ENCODE data around the gene PTCH2. TPM values are rescaled to one million over a fixed set of nuclear protein-coding genes. Genes with fewer than 3 reads are reported as not detected.

Gene PTCH2
- total RNA-seq, 1 experiment from 2014 or later = not detected

DNA sequence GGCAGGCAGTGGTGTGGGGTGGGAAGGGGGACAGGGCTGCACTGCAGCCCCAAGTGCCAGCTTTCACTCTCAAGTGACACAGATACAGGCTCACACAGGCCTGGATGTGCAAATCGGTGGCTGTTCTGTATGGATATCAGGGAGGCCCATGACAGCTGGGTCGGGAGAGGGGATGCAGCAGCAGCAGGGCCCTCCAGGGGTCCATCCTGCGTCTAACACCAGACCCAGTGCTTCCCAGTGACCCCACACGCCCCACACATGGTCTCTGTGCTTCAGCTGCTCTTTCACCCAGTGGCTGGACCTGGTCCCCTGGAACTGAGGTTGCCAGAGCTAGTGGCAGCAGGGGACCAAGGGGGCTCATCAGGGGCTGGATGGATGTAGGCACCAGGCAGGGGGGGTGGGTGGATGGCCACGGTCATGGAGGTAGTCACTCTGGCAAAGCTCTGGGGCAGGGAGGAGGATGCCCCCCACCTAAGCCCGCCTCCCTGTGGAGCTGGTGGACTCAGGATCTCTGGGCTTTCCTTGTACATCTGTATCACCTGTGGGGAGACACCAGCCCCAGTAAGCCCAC lies 20.8 kb downstream of the PTCH2 start:
- no peaks in the 10 kb centered on the region; the same call in 1 of the 2 replicates for H3K4me1 ChIP-seq (ENCODE audit: insufficient read depth, low read length)
- POLR2A ChIA-PET (ENCODE audit: unreplicated experiment) = no interaction called here
- no peaks in the 10 kb centered on the region for H3K9me3 ChIP-seq (ENCODE audit: low read length)
- no peak overlapping the region for H3K4me3 ChIP-seq (ENCODE audit: low read length)
- CTCF ChIA-PET = no interaction called here
- H3K27me3 ChIP-seq (ENCODE audit: low read length) = no peaks in the 10 kb centered on the region
- no peak for ATAC-seq
- no peak overlapping the region for H3K4me2 ChIP-seq (ENCODE audit: low read length)
- no peak overlapping the region for H3K27ac ChIP-seq (ENCODE audit: low read length)
- no peaks in the 10 kb centered on the region for H3F3A ChIP-seq (ENCODE audit: low read length, unreplicated experiment)
- no peak overlapping the region for H3K9ac ChIP-seq (ENCODE audit: low read length)
- H3K9me2 ChIP-seq (replicated peaks; ENCODE audit: low read length) = no peaks in the 10 kb centered on the region
- no TSS peak for BruUV-seq (replicated peaks)
- intact Hi-C loops (cut with micrococcal nuclease) = no loop called here
- no peaks in the 10 kb centered on the region for H3K79me2 ChIP-seq (ENCODE audit: low read length)
- DNase-seq = no peak
- H2AFZ ChIP-seq (ENCODE audit: low read length) = no peak overlapping the region
- H4K20me1 ChIP-seq (ENCODE audit: low read length) = no peaks in the 10 kb centered on the region
- no peaks in the 10 kb centered on the region for H3K36me3 ChIP-seq (ENCODE audit: low read depth, low read length)
- TF ChIP-seq EZH2phosphoT487 (IDR thresholded peaks at IDR 0.05; ENCODE audit: borderline replicate concordance, low read length) (no peak), EZH2 (IDR thresholded peaks at IDR 0.05; ENCODE audit: low read length, unreplicated experiment) (no peak)
- TF ChIP-seq, protein P1, sequence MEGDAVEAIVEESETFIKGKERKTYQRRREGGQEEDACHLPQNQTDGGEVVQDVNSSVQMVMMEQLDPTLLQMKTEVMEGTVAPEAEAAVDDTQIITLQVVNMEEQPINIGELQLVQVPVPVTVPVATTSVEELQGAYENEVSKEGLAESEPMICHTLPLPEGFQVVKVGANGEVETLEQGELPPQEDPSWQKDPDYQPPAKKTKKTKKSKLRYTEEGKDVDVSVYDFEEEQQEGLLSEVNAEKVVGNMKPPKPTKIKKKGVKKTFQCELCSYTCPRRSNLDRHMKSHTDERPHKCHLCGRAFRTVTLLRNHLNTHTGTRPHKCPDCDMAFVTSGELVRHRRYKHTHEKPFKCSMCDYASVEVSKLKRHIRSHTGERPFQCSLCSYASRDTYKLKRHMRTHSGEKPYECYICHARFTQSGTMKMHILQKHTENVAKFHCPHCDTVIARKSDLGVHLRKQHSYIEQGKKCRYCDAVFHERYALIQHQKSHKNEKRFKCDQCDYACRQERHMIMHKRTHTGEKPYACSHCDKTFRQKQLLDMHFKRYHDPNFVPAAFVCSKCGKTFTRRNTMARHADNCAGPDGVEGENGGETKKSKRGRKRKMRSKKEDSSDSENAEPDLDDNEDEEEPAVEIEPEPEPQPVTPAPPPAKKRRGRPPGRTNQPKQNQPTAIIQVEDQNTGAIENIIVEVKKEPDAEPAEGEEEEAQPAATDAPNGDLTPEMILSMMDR (conservative IDR thresholded peaks at IDR 0.05; ENCODE audit: low read depth, low read length) = no peak

DNA sequence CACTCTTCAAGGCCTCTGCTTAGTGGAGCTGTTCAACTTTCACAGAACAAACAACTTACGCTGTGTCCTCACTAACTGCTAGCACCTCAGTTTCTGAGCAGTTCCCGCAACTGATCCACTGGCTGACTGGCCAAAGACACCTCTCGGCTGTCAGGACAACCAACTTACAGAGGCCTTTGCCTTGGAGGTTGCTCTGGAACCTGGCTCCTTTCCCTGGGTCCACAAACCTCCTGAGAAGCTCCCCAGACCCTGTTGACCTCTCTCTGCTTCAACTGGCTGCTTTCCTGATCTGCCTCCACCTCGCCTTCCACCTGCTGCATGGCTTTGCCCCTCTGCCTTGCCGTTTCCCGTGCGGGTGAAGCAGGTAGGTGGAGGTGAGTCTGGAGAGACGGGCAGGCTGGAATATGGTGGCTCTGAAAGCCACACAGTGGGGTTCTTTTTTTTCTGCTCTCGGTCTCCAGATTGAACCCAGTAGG lies 21.8 kb downstream of the PTCH2 start:
- Histone ChIP-seq H2AFZ (ENCODE audit: low read length) (no peak overlapping the region), H3K4me3 (ENCODE audit: low read length) (no peak overlapping the region), H3K27me3 (ENCODE audit: low read length) (no peaks in the 10 kb centered on the region), H3F3A (ENCODE audit: low read length, unreplicated experiment) (no peaks in the 10 kb centered on the region), H3K9ac (ENCODE audit: low read length) (no peak overlapping the region), H3K36me3 (ENCODE audit: low read depth, low read length) (no peaks in the 10 kb centered on the region), H3K9me2 (replicated peaks; ENCODE audit: low read length) (no peaks in the 10 kb centered on the region), H3K4me2 (ENCODE audit: low read length) (no peak overlapping the region), H3K79me2 (ENCODE audit: low read length) (no peaks in the 10 kb centered on the region), H3K27ac (ENCODE audit: low read length) (no peak overlapping the region), H3K9me3 (ENCODE audit: low read length) (no peaks in the 10 kb centered on the region), H4K20me1 (ENCODE audit: low read length) (no peaks in the 10 kb centered on the region), H3K4me1 (ENCODE audit: insufficient read depth, low read length) (no peaks in the 10 kb centered on the region; the same call in 1 of the 2 replicates)
- CTCF ChIA-PET = no interaction called here
- ATAC-seq = no peak
- TF ChIP-seq EZH2 (IDR thresholded peaks at IDR 0.05; ENCODE audit: low read length, unreplicated experiment) (no peak), EZH2phosphoT487 (IDR thresholded peaks at IDR 0.05; ENCODE audit: borderline replicate concordance, low read length) (no peak)
- TF ChIP-seq, protein P1 (conservative IDR thresholded peaks at IDR 0.05; ENCODE audit: low read depth, low read length) = no peak
- no peak for DNase-seq
- intact Hi-C loops (cut with micrococcal nuclease) = no loop called here
- BruUV-seq (replicated peaks) = no TSS peak
- POLR2A ChIA-PET (ENCODE audit: unreplicated experiment) = no interaction called here
